Esophagus squamous epithelium (tissue), 4 donors: ENCODE results near the gene VPS35L.

Experiments used
- CTCF ChIP-seq, 6 experiments: fragments of 450-650 bp in 4 of 6; fragments of 200-600 bp in 2 of 6; sonication (generic) in 2 of 6; IDR thresholded peaks; one replicate each; pipeline ENCODE4 v1.5.1; 2016 to 2019; ENCODE audit warnings: antibody characterized with exemption in 6 of 6, mild to moderate bottlenecking in 4 of 6, moderate library complexity in 4 of 6
- POLR2A ChIP-seq, 4 donors: fragments of 450-650 bp; IDR thresholded peaks; one replicate each; pipeline ENCODE4 v1.6.1; 2017; ENCODE audit warnings: antibody characterized with exemption in 4 of 4, mild to moderate bottlenecking in 4 of 4, moderate library complexity in 3 of 4

- TF ChIP-seq CTCF (IDR thresholded peaks at IDR 0.05) (no peak), POLR2A (IDR thresholded peaks at IDR 0.05) (no peak)
Measured at GRCh38 chr16:19642501-19642900, 87.0 kb downstream of the VPS35L start.
